ENCODE measurements around the gene TEAD1. TPM values are rescaled to one million over a fixed set of nuclear protein-coding genes. Genes with fewer than 3 reads are reported as not detected.

The TEAD1 gene
- total RNA-seq, 1 donor: 176 TPM

DNA sequence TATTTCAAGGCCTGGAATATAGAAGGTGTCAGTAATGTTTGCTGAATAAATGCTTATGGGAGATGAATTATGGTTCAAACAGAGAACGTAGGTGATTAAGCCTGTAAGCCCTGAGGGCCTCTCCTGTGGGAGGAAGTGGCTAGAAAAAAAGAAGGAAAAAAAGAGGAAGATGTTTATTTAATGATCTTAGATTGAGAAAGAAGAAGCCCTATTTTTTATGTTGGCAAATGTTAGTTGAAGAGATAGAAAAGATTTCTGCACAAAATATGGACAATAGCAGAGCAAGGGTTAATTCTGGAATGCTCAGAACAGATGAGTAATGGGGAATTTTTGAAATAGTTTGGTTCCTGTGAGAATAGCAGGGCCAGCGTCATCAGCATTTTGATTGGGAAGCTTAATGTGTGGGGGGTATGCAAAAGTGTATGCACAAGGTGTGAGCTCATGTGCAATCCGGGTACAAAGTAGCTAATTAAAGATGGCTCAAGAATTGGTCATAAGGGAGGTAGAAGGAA is 95.7 kb downstream of the TEAD1 start:
- H4K20me1 ChIP-seq (ENCODE audit: insufficient read depth, low read length): peaks cover 13% of the 10 kb centered on the region
- H3K4me1 ChIP-seq (ENCODE audit: insufficient read depth, low read length): peaks cover 68% of the 10 kb centered on the region

DNA sequence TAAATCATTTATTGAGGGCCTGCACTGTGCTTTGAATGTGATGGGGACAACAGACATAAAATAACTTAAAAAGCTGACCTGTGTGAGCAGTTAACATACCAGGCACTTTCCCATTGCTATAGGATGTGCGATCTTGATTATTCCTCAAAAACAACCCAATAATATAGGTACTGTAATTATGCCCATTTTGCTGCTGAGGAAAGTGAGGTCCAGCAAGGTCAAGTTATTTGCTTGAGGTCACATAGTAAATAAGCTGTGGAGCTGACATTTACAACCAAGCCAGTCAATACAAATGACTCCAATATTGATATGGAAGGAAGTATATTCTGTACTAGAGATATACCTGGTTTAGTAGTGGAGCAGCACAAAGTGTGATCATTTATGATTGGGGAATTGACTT is 96.2 kb downstream of the TEAD1 start:
- DNase-seq (ENCODE audit: insufficient read length, low spot score, missing footprints): no peak
- TF ChIP-seq, protein P1, sequence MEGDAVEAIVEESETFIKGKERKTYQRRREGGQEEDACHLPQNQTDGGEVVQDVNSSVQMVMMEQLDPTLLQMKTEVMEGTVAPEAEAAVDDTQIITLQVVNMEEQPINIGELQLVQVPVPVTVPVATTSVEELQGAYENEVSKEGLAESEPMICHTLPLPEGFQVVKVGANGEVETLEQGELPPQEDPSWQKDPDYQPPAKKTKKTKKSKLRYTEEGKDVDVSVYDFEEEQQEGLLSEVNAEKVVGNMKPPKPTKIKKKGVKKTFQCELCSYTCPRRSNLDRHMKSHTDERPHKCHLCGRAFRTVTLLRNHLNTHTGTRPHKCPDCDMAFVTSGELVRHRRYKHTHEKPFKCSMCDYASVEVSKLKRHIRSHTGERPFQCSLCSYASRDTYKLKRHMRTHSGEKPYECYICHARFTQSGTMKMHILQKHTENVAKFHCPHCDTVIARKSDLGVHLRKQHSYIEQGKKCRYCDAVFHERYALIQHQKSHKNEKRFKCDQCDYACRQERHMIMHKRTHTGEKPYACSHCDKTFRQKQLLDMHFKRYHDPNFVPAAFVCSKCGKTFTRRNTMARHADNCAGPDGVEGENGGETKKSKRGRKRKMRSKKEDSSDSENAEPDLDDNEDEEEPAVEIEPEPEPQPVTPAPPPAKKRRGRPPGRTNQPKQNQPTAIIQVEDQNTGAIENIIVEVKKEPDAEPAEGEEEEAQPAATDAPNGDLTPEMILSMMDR (IDR thresholded peaks at IDR 0.05; ENCODE audit: extremely low read depth, low read depth, low read length): no peak
- Histone ChIP-seq H3K27ac (ENCODE audit: low read depth, low read length) (peak overlapping the region; percentile 88), H2AFZ (ENCODE audit: low read length) (no peak overlapping the region), H3K4me3 (ENCODE audit: insufficient read depth, low read length) (no peak overlapping the region), H3K79me2 (ENCODE audit: insufficient read depth, low read length) (peaks cover 98% of the 10 kb centered on the region), H3K4me1 (ENCODE audit: insufficient read depth, low read length) (peaks cover 68% of the 10 kb centered on the region), H3K4me2 (ENCODE audit: insufficient read depth, low read length) (peak overlapping the region; percentile 41), H3K9me3 (ENCODE audit: low read depth, low read length) (no peaks in the 10 kb centered on the region), H3K36me3 (ENCODE audit: insufficient read depth, low read length) (peaks cover 5% of the 10 kb centered on the region), H3K27me3 (ENCODE audit: insufficient read depth, low read length) (no peaks in the 10 kb centered on the region), H4K20me1 (ENCODE audit: insufficient read depth, low read length) (peaks cover 13% of the 10 kb centered on the region)

More for the DNA sequence above, 95.7 kb downstream of the TEAD1 start:
- peaks cover 98% of the 10 kb centered on the region for H3K79me2 ChIP-seq (ENCODE audit: insufficient read depth, low read length)
- H3K36me3 ChIP-seq (ENCODE audit: insufficient read depth, low read length): peaks cover 10% of the 10 kb centered on the region
- H3K27ac ChIP-seq (ENCODE audit: low read depth, low read length): peak overlapping the region; percentile 88
- no peak overlapping the region for H2AFZ ChIP-seq (ENCODE audit: low read length)
- TF ChIP-seq, protein P1 (IDR thresholded peaks at IDR 0.05; ENCODE audit: extremely low read depth, low read depth, low read length): no peak
- H3K9me3 ChIP-seq (ENCODE audit: low read depth, low read length): no peaks in the 10 kb centered on the region
- no peak overlapping the region for H3K4me3 ChIP-seq (ENCODE audit: insufficient read depth, low read length)
- H3K27me3 ChIP-seq (ENCODE audit: insufficient read depth, low read length): no peaks in the 10 kb centered on the region
- peak overlapping the region; percentile 41 for H3K4me2 ChIP-seq (ENCODE audit: insufficient read depth, low read length)
- DNase-seq (ENCODE audit: insufficient read length, low spot score, missing footprints): no peak

DNA sequence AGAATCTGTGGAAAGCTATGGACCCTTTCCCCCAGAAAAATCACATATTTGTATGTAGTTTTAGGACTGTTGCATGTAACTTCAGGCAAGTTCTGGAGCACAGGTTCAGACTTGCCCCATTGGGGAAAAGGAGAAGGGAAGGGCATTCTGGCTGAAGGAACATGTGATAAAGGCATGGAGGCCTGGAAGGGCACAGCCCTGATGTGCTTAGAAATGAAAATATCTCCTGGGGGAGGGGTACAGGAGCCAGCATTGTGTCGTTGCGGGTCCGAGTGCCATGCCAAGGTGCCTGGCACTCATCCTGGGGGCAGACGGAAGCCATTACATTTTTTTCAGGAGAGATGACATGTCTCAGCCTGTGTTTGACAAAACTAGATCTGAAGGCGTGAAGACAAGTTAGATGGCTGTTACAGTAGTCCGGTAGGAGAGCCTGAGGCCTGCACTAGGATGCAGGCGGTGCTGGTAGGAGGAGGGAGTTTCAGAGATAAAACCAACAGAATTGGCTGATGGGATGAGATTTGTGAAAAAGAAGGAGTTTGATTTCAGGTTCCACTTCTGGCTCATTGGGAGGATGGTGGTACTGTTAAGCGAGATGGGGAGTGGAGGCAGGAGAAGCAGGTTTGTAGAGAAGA is 96.9 kb downstream of the TEAD1 start:
- no peak overlapping the region for H3K4me2 ChIP-seq (ENCODE audit: insufficient read depth, low read length)
- H3K4me3 ChIP-seq (ENCODE audit: insufficient read depth, low read length): no peak overlapping the region
- no peaks in the 10 kb centered on the region for H3K9me3 ChIP-seq (ENCODE audit: low read depth, low read length)
- H3K27ac ChIP-seq (ENCODE audit: low read depth, low read length): peak overlapping the region; percentile 88
- peaks cover 13% of the 10 kb centered on the region for H4K20me1 ChIP-seq (ENCODE audit: insufficient read depth, low read length)
- H2AFZ ChIP-seq (ENCODE audit: low read length): no peak overlapping the region
- DNase-seq (ENCODE audit: insufficient read length, low spot score, missing footprints): no peak
- peaks cover 98% of the 10 kb centered on the region for H3K79me2 ChIP-seq (ENCODE audit: insufficient read depth, low read length)
- peaks cover 5% of the 10 kb centered on the region for H3K36me3 ChIP-seq (ENCODE audit: insufficient read depth, low read length)
- peaks cover 68% of the 10 kb centered on the region for H3K4me1 ChIP-seq (ENCODE audit: insufficient read depth, low read length)
- H3K27me3 ChIP-seq (ENCODE audit: insufficient read depth, low read length): no peaks in the 10 kb centered on the region
- TF ChIP-seq, protein P1 (IDR thresholded peaks at IDR 0.05; ENCODE audit: extremely low read depth, low read depth, low read length): no peak

DNA sequence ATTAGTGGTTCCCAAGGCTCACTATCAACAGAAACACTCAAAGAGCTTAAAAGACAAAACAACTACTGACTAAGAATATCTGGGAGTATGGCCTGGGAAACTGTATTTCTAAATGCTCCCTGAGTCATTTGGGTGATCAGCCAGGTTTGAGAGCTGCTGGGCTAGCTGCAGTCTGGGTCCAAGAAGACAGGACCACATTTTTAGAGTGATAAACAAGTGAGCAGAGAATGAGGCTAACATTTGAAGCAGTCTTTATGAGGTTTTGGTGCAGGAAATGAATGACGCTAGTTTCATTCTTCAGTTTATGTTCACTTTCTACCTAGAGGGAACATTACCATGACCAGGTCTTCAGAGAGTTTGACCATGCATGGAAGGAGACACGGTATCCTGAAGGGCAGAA is 97.7 kb downstream of the TEAD1 start:
- Histone ChIP-seq H4K20me1 (ENCODE audit: insufficient read depth, low read length) (peaks cover 13% of the 10 kb centered on the region), H3K4me2 (ENCODE audit: insufficient read depth, low read length) (no peak overlapping the region), H3K79me2 (ENCODE audit: insufficient read depth, low read length) (peaks cover 97% of the 10 kb centered on the region), H3K4me3 (ENCODE audit: insufficient read depth, low read length) (no peak overlapping the region), H3K36me3 (ENCODE audit: insufficient read depth, low read length) (no peaks in the 10 kb centered on the region), H3K4me1 (ENCODE audit: insufficient read depth, low read length) (peaks cover 65% of the 10 kb centered on the region), H3K27ac (ENCODE audit: low read depth, low read length) (peak overlapping the region; percentile 88), H2AFZ (ENCODE audit: low read length) (no peak overlapping the region), H3K9me3 (ENCODE audit: low read depth, low read length) (no peaks in the 10 kb centered on the region), H3K27me3 (ENCODE audit: insufficient read depth, low read length) (no peaks in the 10 kb centered on the region)
- peak; percentile 37 for DNase-seq (ENCODE audit: insufficient read length, low spot score, missing footprints)
- TF ChIP-seq, protein P1 (IDR thresholded peaks at IDR 0.05; ENCODE audit: extremely low read depth, low read depth, low read length): no peak
